Small intestine (tissue), 7 donors: ENCODE measurements around the gene TCEA2. TPM values are rescaled to one million over a fixed set of nuclear protein-coding genes. Genes with fewer than 3 reads are reported as not detected.
A peak's percentile ranks its signal among the peaks of the same experiment; 100 is the strongest.

Experiments used
- DNase-seq, 2 donors: peaks; one replicate each; pipeline versions ENCODE4 v3.0.0 to v3.0.0-alpha.2; 2013
- FAIRE-seq: peaks from 2 replicates; lab custom pipeline; 2012; peaks lifted over from hg19 to GRCh38; lab: Jason Lieb, UNC
- H3K27ac ChIP-seq, 3 donors: one replicate each; pipeline ENCODE4 v1.5.1; 2013; ENCODE audit warnings: low read length in 2 of 3, mild to moderate bottlenecking in 2 of 3, control low read depth in 1 of 3, inconsistent platforms in 1 of 3, low read depth in 1 of 3, moderate library complexity in 1 of 3
- H3K27me3 ChIP-seq, 3 donors: one replicate each; pipeline ENCODE4 v1.6.1; 2013; ENCODE audit warnings: low read length in 3 of 3, inconsistent platforms in 1 of 3; ENCODE audit not compliant: control insufficient read depth in 3 of 3, insufficient read depth in 3 of 3
- H3K36me3 ChIP-seq, 3 donors: one replicate each; pipeline ENCODE4 v1.6.1; 2013; ENCODE audit warnings: low read length in 3 of 3, inconsistent platforms in 1 of 3, low read depth in 1 of 3, mild to moderate bottlenecking in 1 of 3, moderate library complexity in 1 of 3; ENCODE audit not compliant: control insufficient read depth in 3 of 3, insufficient read depth in 2 of 3
- H3K4me1 ChIP-seq, 3 donors: one replicate each; pipeline ENCODE4 v1.6.1; 2013; ENCODE audit warnings: low read length in 2 of 3, inconsistent platforms in 1 of 3, low read depth in 1 of 3, mild to moderate bottlenecking in 1 of 3, moderate library complexity in 1 of 3; ENCODE audit not compliant: control insufficient read depth in 3 of 3, insufficient read depth in 2 of 3
- H3K4me3 ChIP-seq, 3 donors: one replicate each; pipeline ENCODE4 v1.5.1; 2013; ENCODE audit warnings: low read length in 3 of 3, control low read depth in 1 of 3, inconsistent platforms in 1 of 3, low read depth in 1 of 3, mild to moderate bottlenecking in 1 of 3, moderate library complexity in 1 of 3
- H3K9me3 ChIP-seq, 2 donors: one replicate each; pipeline ENCODE4 v1.6.1; 2013; ENCODE audit warnings: low read depth in 1 of 2, low read length in 1 of 2; ENCODE audit not compliant: control insufficient read depth in 2 of 2, insufficient read depth in 1 of 2
- WGBS, 3 donors: extraction: QIAGEN DNeasy Blood & Tissue Kit; methylation state at CpG; one replicate each; pipeline ENCODE4 v1.1.7; 2013; 5-methylcytosine and 5-hydroxymethylcytosine counted together
- polyA plus RNA-seq, 4 donors: library from polyadenylated mRNA; stranded (reverse) in 3 of 4; unstranded in 1 of 4; fragments of 200-250 nt in 3 of 4; fragments of 120-200 nt in 1 of 4; gene quantifications; one replicate each; pipeline versions ENCODE4 v1.2.1 to v1.2.3, GENCODE V29; 2013
- donor health status: healthy with polysubstance abuse.
- donor health status: control.
- donor health status: control.
- donor health status: Bipolar disorder and iron deficiency.
- donor health status: healthy.

The TCEA2 gene
- polyA plus RNA-seq, 4 donors: 7.8 to 28.5 (median 12.6) TPM

GRCh38 chr20:64049878-64050260 is 13.1 kb upstream of the TCEA2 start:
- peaks cover 28 to 84% (median 44%) of the 10 kb centered on the region in 3 donors for H3K27me3 ChIP-seq
- 16 to 25% (median 23%) methylated on average over 15 to 16 of the region's 16 CpGs for WGBS, 3 donors
- H3K27ac ChIP-seq: peak overlapping the region in 1 of 3 donors; percentile 78
- H3K4me1 ChIP-seq: peaks cover 0 to 5% (median 3%) of the 10 kb centered on the region in 3 donors
- peaks cover 0 to 2% (median 0%) of the 10 kb centered on the region in 3 donors for H3K36me3 ChIP-seq
- H3K9me3 ChIP-seq: no peaks in the 10 kb centered on the region
- DNase-seq (no peak), FAIRE-seq (no peak)
- H3K4me3 ChIP-seq: peak overlapping the region in 1 of 3 donors; percentile 36

- DNase-seq: no peak
- H3K4me3 ChIP-seq: no peak overlapping the region
Observed at GRCh38 chr20:64050261-64051032, 12.6 kb upstream of the TCEA2 start.

GRCh38 chr20:64051033-64051452 is 12.0 kb upstream of the TCEA2 start:
- Histone ChIP-seq H3K4me3 (no peak overlapping the region), H3K36me3 (peaks cover 0 to 2% (median 0%) of the 10 kb centered on the region in 3 donors), H3K27ac (peak overlapping the region in 1 of 3 donors; percentile 78), H3K9me3 (no peaks in the 10 kb centered on the region), H3K4me1 (peaks cover 0 to 5% (median 3%) of the 10 kb centered on the region in 3 donors), H3K27me3 (peaks cover 28 to 83% (median 45%) of the 10 kb centered on the region in 3 donors)
- 61 to 75% (median 64%) methylated on average over 11 of the region's 11 CpGs for WGBS, 3 donors
- FAIRE-seq (no peak), DNase-seq (no peak)

More at GRCh38 chr20:64050261-64051032, 12.6 kb upstream of the TCEA2 start:
- peaks cover 0 to 5% (median 3%) of the 10 kb centered on the region in 3 donors for H3K4me1 ChIP-seq
- no peak for FAIRE-seq
- H3K36me3 ChIP-seq: peaks cover 0 to 2% (median 0%) of the 10 kb centered on the region in 3 donors
- H3K27ac ChIP-seq: peak overlapping the region in 1 of 3 donors; percentile 78
- WGBS, 3 donors: 56 to 69% (median 57%) methylated on average over 21 to 23 of the region's 23 CpGs
- peaks cover 28 to 83% (median 46%) of the 10 kb centered on the region in 3 donors for H3K27me3 ChIP-seq
- H3K9me3 ChIP-seq: no peaks in the 10 kb centered on the region

- Histone ChIP-seq H3K4me1 (peaks cover 0 to 5% (median 3%) of the 10 kb centered on the region in 3 donors), H3K9me3 (no peaks in the 10 kb centered on the region), H3K36me3 (peaks cover 0 to 2% (median 0%) of the 10 kb centered on the region in 3 donors), H3K27me3 (peaks cover 27 to 82% (median 41%) of the 10 kb centered on the region in 3 donors), H3K4me3 (no peak overlapping the region), H3K27ac (peak overlapping the region in 1 of 3 donors; percentile 78)
- 67 to 72% (median 69%) methylated on average over 15 of the region's 15 CpGs for WGBS, 3 donors
- DNase-seq (no peak), FAIRE-seq (no peak)
Observed at GRCh38 chr20:64051561-64052325, 11.3 kb upstream of the TCEA2 start.

GRCh38 chr20:64052326-64052722 is 10.7 kb upstream of the TCEA2 start:
- Histone ChIP-seq H3K36me3 (peaks cover 0 to 1% (median 0%) of the 10 kb centered on the region in 3 donors), H3K4me3 (no peak overlapping the region), H3K27me3 (peaks cover 21 to 79% (median 37%) of the 10 kb centered on the region in 3 donors), H3K4me1 (peaks cover 0 to 5% (median 3%) of the 10 kb centered on the region in 3 donors), H3K27ac (peak overlapping the region in 1 of 3 donors; percentile 76), H3K9me3 (no peaks in the 10 kb centered on the region)
- WGBS, 3 donors: 69 to 81% (median 79%) methylated on average over 10 of the region's 10 CpGs
- FAIRE-seq (no peak), DNase-seq (no peak)

- FAIRE-seq (no peak), DNase-seq (no peak)
- peak overlapping the region in 2 of 3 donors; percentile 38 to 76 for H3K27ac ChIP-seq
- 47 to 74% (median 60%) methylated on average over 32 to 33 of the region's 33 CpGs for WGBS, 3 donors
- H3K36me3 ChIP-seq: no peaks in the 10 kb centered on the region
- peaks cover 16 to 76% (median 32%) of the 10 kb centered on the region in 3 donors for H3K27me3 ChIP-seq
- H3K4me3 ChIP-seq: no peak overlapping the region
- H3K9me3 ChIP-seq: no peaks in the 10 kb centered on the region
- peaks cover 0 to 5% (median 0%) of the 10 kb centered on the region in 3 donors for H3K4me1 ChIP-seq
Observed at GRCh38 chr20:64052987-64053840, 9.8 kb upstream of the TCEA2 start.

- H3K9me3 ChIP-seq: no peaks in the 10 kb centered on the region
- 32 to 38% (median 32%) methylated on average over 16 to 17 of the region's 17 CpGs for WGBS, 3 donors
- FAIRE-seq (no peak), DNase-seq (peak in 1 of 2 donors; percentile 33)
- H3K4me1 ChIP-seq: peaks cover 0 to 5% (median 0%) of the 10 kb centered on the region in 3 donors
- H3K36me3 ChIP-seq: no peaks in the 10 kb centered on the region
- H3K27me3 ChIP-seq: peaks cover 7 to 79% (median 27%) of the 10 kb centered on the region in 3 donors
- peak overlapping the region in 2 of 3 donors; percentile 38 to 82 for H3K27ac ChIP-seq
- H3K4me3 ChIP-seq: no peak overlapping the region
Observed at GRCh38 chr20:64053841-64054661, 8.9 kb upstream of the TCEA2 start.
